Measurements from ENCODE around the gene PADI2. TPM values are rescaled to one million over a fixed set of nuclear protein-coding genes. Genes with fewer than 3 reads are reported as not detected.

The PADI2 gene
- polyA plus RNA-seq, 1 donor (not counting 4 experiments of a cell fraction or from before 2014, with no cell fraction given): 0.13 TPM

GRCh38 chr1:17143760-17144159 lies 24.5 kb upstream of the PADI2 start:
- H3K9ac ChIP-seq (ENCODE audit: control insufficient read depth, extremely low read depth, insufficient read depth, low read length): no peak overlapping the region
- no peaks in the 10 kb centered on the region for H3K36me3 ChIP-seq (ENCODE audit: control insufficient read depth in 2 of 2, extremely low read depth in 1 of 2, insufficient read depth in 2 of 2, low read length in 2 of 2)
- no peaks in the 10 kb centered on the region for H3K27me3 ChIP-seq (ENCODE audit: control insufficient read depth, extremely low read depth, insufficient read depth, low read length)
- no peaks in the 10 kb centered on the region for H3K9me1 ChIP-seq (ENCODE audit: control insufficient read depth, extremely low read depth, insufficient read depth, low read length)
- no peak overlapping the region for H3K4me2 ChIP-seq (ENCODE audit: control insufficient read depth, extremely low read depth, insufficient read depth, low read depth, low read length)
- no peaks in the 10 kb centered on the region for H4K20me1 ChIP-seq (ENCODE audit: control insufficient read depth, extremely low read depth, insufficient read depth, low read length)
- DNase-seq (ENCODE audit: low read depth, low spot score) (no peak), FAIRE-seq (no peak)
- no peaks in the 10 kb centered on the region for H3K9me3 ChIP-seq (ENCODE audit: control insufficient read depth, low read depth, low read length)
- H3K79me2 ChIP-seq (ENCODE audit: control insufficient read depth, insufficient read depth, low read length): no peaks in the 10 kb centered on the region
- no peak overlapping the region for H3K27ac ChIP-seq (ENCODE audit: control insufficient read depth, insufficient read depth, low read length)
- H3K4me1 ChIP-seq (ENCODE audit: control insufficient read depth, extremely low read depth, insufficient read depth, low read length): peaks cover 8% of the 10 kb centered on the region
- TF ChIP-seq EZH2 (IDR thresholded peaks at IDR 0.05; ENCODE audit: low read length): no peak
- no peak for TF ChIP-seq CTCF (optimal IDR thresholded peaks at IDR 0.05 in 1 of 3, IDR thresholded peaks at IDR 0.05 in 1 of 3, conservative IDR thresholded peaks at IDR 0.05 in 1 of 3; ENCODE audit: extremely low read depth in 1 of 3, insufficient read depth in 2 of 3, low read length in 3 of 3)
- H2AFZ ChIP-seq (ENCODE audit: control insufficient read depth, low read length): no peak overlapping the region
- H3K4me3 ChIP-seq (ENCODE audit: control insufficient read depth in 2 of 3, extremely low read depth in 1 of 3, insufficient read depth in 2 of 3, low read depth in 1 of 3, low read length in 3 of 3): no peak overlapping the region
- dilution Hi-C loops (cut with MboI; ENCODE audit: extremely low pct_ligation_motif_present, low sequenced_read_pairs): no loop called here

DNA sequence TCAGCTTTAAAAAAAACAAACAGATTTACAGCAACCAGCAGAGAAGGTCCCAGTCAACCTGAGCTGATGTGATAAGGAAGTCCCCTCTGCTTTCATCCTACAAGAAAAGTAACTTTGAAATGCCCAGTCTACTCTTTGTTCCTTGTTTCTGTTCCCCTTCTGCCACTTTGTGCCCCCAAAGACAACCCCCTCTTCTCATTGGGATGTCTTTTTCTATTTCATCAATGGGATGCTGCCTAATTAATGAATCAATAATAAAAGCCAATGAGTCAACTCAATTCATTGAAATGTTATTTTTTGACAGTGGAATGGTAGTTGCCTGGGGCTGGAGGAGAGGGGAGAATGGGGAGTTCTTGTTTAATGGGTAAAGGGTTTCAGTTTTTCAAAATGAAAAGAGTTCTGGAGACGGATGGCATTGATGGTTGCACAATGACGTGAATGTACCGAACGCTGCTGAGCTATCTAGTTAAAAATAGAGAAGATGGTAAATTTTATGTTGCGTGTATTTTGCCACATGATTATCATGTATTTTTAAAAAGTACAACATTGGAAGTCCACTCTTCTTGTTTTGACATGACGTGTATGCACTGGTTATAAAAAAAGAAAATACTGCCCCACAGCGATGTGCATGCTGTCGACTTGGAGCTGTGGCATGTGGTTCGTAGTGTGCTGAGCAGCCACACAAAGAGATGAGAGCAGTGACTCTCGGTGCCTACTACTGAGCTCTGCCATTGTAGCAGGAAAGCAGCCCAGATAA lies 22.4 kb upstream of the PADI2 start:
- no peaks in the 10 kb centered on the region for H3K9me3 ChIP-seq (ENCODE audit: control insufficient read depth, low read depth, low read length)
- H3K4me3 ChIP-seq (ENCODE audit: control insufficient read depth in 2 of 3, extremely low read depth in 1 of 3, insufficient read depth in 2 of 3, low read depth in 1 of 3, low read length in 3 of 3): no peak overlapping the region
- H3K79me2 ChIP-seq (ENCODE audit: control insufficient read depth, insufficient read depth, low read length): no peaks in the 10 kb centered on the region
- FAIRE-seq (peak; percentile 48), DNase-seq (ENCODE audit: low read depth, low spot score) (no peak)
- no peak overlapping the region for H3K4me2 ChIP-seq (ENCODE audit: control insufficient read depth, extremely low read depth, insufficient read depth, low read depth, low read length)
- no peak overlapping the region for H2AFZ ChIP-seq (ENCODE audit: control insufficient read depth, low read length)
- no peak overlapping the region for H3K27ac ChIP-seq (ENCODE audit: control insufficient read depth, insufficient read depth, low read length)
- no peak for TF ChIP-seq EZH2 (IDR thresholded peaks at IDR 0.05; ENCODE audit: low read length)
- no peak for TF ChIP-seq CTCF (optimal IDR thresholded peaks at IDR 0.05 in 1 of 3, IDR thresholded peaks at IDR 0.05 in 1 of 3, conservative IDR thresholded peaks at IDR 0.05 in 1 of 3; ENCODE audit: extremely low read depth in 1 of 3, insufficient read depth in 2 of 3, low read length in 3 of 3)
- no peaks in the 10 kb centered on the region for H3K9me1 ChIP-seq (ENCODE audit: control insufficient read depth, extremely low read depth, insufficient read depth, low read length)
- H3K9ac ChIP-seq (ENCODE audit: control insufficient read depth, extremely low read depth, insufficient read depth, low read length): no peak overlapping the region
- dilution Hi-C loops (cut with MboI; ENCODE audit: extremely low pct_ligation_motif_present, low sequenced_read_pairs): no loop called here
- H3K4me1 ChIP-seq (ENCODE audit: control insufficient read depth, extremely low read depth, insufficient read depth, low read length): peaks cover 5% of the 10 kb centered on the region
- H3K27me3 ChIP-seq (ENCODE audit: control insufficient read depth, extremely low read depth, insufficient read depth, low read length): no peaks in the 10 kb centered on the region
- H3K36me3 ChIP-seq (ENCODE audit: control insufficient read depth in 2 of 2, extremely low read depth in 1 of 2, insufficient read depth in 2 of 2, low read length in 2 of 2): no peaks in the 10 kb centered on the region
- no peaks in the 10 kb centered on the region for H4K20me1 ChIP-seq (ENCODE audit: control insufficient read depth, extremely low read depth, insufficient read depth, low read length)
